Panc1 (cell line): ENCODE data around the gene RETREG1. TPM values are rescaled to one million over a fixed set of nuclear protein-coding genes. Genes with fewer than 3 reads are reported as not detected.

Experiments used
- ATAC-seq: fragments of 200-7000 bp; cut with Tn5 transposase; 2 replicates; pipeline ENCODE4 v1.9.1; 2020; ENCODE audit warnings: mild to moderate bottlenecking, moderate library complexity
- BruUV-seq: library from RNA; stranded (reverse); fragments of 400-500 nt; replicated peaks from 2 replicates; lab custom pipeline; 2021; lab: Mats Ljungman, UMichigan
- CTCF ChIA-PET: fragments of 300-600 bp; sonication (Branson Sonifier 250); formaldehyde crosslinking; loops from one replicate; lab custom pipeline; 2022; ENCODE audit warnings: antibody characterized with exemption; lab: Charles Lee
- POLR2A ChIA-PET: fragments of 300-600 bp; sonication (Branson Sonifier 250); formaldehyde crosslinking; loops from one replicate; lab custom pipeline; 2022; ENCODE audit warnings: antibody characterized with exemption; lab: Charles Lee
- DNase-seq: peaks from one replicate; pipeline ENCODE4 v3.0.0-alpha.2; 2010; ENCODE audit warnings: low read depth, low spot score
- H3K27ac ChIP-seq: 2 replicates; pipeline ENCODE4 v1.5.1; 2011; ENCODE audit warnings: mild to moderate bottlenecking, low read length, inconsistent platforms
- H3K27me3 ChIP-seq: fragments of 200-500 bp; sonication (Bioruptor generic); 2 replicates; pipeline ENCODE4 v1.6.0; 2014; ENCODE audit warnings: low read length, inconsistent platforms; ENCODE audit not compliant: control insufficient read depth, insufficient read depth
- H3K36me3 ChIP-seq: fragments of 200-500 bp; sonication (Bioruptor generic); 2 replicates; pipeline ENCODE4 v1.5.1; 2014; ENCODE audit warnings: inconsistent platforms, mild to moderate bottlenecking, low read length, moderate library complexity; ENCODE audit not compliant: control insufficient read depth, insufficient read depth
- H3K4me1 ChIP-seq: 2 replicates; pipeline ENCODE4 v1.5.1; 2011; ENCODE audit warnings: inconsistent platforms, mild to moderate bottlenecking, low read length, moderate library complexity; ENCODE audit not compliant: control insufficient read depth, insufficient read depth
- H3K4me3 ChIP-seq, 2 experiments: 2 replicates each; pipeline ENCODE4 v1.5.1; 2011 to 2012; ENCODE audit warnings: low read depth in 2 of 2, low read length in 2 of 2, mild to moderate bottlenecking in 2 of 2, inconsistent platforms in 1 of 2, moderate library complexity in 1 of 2
- H3K9me3 ChIP-seq: fragments of 200-500 bp; sonication (Bioruptor generic); 2 replicates; pipeline ENCODE4 v1.5.1; 2014; ENCODE audit warnings: low read depth, mild to moderate bottlenecking, inconsistent platforms, low read length, moderate library complexity; ENCODE audit not compliant: control insufficient read depth, insufficient read depth
- POLR2AphosphoS5 ChIP-seq: IDR thresholded peaks from 2 replicates; pipeline ENCODE4 v1.6.1; 2012; ENCODE audit warnings: mild to moderate bottlenecking, low read depth, low read length, moderate library complexity
- SIN3A ChIP-seq: IDR thresholded peaks from 2 replicates; pipeline ENCODE4 v1.6.1; 2012; ENCODE audit warnings: low read depth, mild to moderate bottlenecking, low read length, moderate library complexity, borderline replicate concordance; ENCODE audit not compliant: insufficient read depth
- TCF7L2 ChIP-seq: IDR thresholded peaks from 2 replicates; pipeline ENCODE4 v1.6.1; 2011; ENCODE audit warnings: mild to moderate bottlenecking, low read depth, low read length, inconsistent platforms
- in situ Hi-C: cut with HindIII; loops from 2 replicates; pipeline ENCODE4 v1.10.0; 2016; ENCODE audit warnings: low sequenced_read_pairs, low pct_unique_long_range_greater_than_20kb
- intact Hi-C: fragments of 100-400 bp; cut with micrococcal nuclease; formaldehyde crosslinking; loops from one replicate; pipeline ENCODE4 v1.10.0; 2022; ENCODE audit not compliant: unreplicated experiment
- total RNA-seq: library from RNA; stranded (reverse); gene quantifications from one replicate; pipeline ENCODE4 v1.2.1, GENCODE V29; 2021; ENCODE audit not compliant: unreplicated experiment
- TF ChIP-seq, protein P1 (sequence below), 2 experiments: IDR thresholded peaks; 2 replicates each; pipeline ENCODE4 v1.6.1; 2011 to 2012; ENCODE audit warnings: low read depth in 2 of 2, control low read depth in 1 of 2, low read length in 1 of 2, mild to moderate bottlenecking in 1 of 2, moderate library complexity in 1 of 2; ENCODE audit not compliant: insufficient read depth in 1 of 2
- TF ChIP-seq, protein P2 (sequence below): fragments of 450-650 bp; IDR thresholded peaks from 2 replicates; pipeline ENCODE4 v1.5.1; 2017; ENCODE audit warnings: mild to moderate bottlenecking

RETREG1 gene
- total RNA-seq, 1 experiment from 2014 or later: 0.74 TPM

DNA sequence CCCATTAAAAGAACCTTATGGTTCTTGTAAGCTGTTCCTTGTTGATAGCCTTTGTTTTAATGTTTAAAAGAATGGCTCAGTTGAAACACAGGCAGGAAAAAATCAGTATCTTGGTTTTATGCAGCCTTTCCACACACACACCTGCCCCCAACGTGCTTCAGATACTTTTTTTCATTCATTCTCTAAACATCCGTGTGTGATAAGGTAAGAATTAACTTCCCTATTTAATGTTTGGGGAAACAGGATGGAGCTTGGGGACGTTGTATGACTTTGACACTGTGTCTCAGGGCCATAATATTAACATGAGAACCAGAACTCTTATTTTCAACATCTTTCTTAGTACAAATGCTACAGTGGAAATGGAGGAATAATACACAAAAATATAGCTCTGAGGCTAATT, 145.4 kb downstream of the RETREG1 start:
- POLR2A ChIA-PET: no interaction called here
- TF ChIP-seq, protein P1, sequence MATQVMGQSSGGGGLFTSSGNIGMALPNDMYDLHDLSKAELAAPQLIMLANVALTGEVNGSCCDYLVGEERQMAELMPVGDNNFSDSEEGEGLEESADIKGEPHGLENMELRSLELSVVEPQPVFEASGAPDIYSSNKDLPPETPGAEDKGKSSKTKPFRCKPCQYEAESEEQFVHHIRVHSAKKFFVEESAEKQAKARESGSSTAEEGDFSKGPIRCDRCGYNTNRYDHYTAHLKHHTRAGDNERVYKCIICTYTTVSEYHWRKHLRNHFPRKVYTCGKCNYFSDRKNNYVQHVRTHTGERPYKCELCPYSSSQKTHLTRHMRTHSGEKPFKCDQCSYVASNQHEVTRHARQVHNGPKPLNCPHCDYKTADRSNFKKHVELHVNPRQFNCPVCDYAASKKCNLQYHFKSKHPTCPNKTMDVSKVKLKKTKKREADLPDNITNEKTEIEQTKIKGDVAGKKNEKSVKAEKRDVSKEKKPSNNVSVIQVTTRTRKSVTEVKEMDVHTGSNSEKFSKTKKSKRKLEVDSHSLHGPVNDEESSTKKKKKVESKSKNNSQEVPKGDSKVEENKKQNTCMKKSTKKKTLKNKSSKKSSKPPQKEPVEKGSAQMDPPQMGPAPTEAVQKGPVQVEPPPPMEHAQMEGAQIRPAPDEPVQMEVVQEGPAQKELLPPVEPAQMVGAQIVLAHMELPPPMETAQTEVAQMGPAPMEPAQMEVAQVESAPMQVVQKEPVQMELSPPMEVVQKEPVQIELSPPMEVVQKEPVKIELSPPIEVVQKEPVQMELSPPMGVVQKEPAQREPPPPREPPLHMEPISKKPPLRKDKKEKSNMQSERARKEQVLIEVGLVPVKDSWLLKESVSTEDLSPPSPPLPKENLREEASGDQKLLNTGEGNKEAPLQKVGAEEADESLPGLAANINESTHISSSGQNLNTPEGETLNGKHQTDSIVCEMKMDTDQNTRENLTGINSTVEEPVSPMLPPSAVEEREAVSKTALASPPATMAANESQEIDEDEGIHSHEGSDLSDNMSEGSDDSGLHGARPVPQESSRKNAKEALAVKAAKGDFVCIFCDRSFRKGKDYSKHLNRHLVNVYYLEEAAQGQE (IDR thresholded peaks at IDR 0.05; ENCODE audit: insufficient read depth in 1 of 2, low read depth in 2 of 2, low read length in 1 of 2): no peak
- TF ChIP-seq POLR2AphosphoS5: no peak
- no peak for TF ChIP-seq SIN3A
- no peak for TF ChIP-seq TCF7L2
- TF ChIP-seq, protein P2, sequence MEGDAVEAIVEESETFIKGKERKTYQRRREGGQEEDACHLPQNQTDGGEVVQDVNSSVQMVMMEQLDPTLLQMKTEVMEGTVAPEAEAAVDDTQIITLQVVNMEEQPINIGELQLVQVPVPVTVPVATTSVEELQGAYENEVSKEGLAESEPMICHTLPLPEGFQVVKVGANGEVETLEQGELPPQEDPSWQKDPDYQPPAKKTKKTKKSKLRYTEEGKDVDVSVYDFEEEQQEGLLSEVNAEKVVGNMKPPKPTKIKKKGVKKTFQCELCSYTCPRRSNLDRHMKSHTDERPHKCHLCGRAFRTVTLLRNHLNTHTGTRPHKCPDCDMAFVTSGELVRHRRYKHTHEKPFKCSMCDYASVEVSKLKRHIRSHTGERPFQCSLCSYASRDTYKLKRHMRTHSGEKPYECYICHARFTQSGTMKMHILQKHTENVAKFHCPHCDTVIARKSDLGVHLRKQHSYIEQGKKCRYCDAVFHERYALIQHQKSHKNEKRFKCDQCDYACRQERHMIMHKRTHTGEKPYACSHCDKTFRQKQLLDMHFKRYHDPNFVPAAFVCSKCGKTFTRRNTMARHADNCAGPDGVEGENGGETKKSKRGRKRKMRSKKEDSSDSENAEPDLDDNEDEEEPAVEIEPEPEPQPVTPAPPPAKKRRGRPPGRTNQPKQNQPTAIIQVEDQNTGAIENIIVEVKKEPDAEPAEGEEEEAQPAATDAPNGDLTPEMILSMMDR: no peak
- intact Hi-C loops (no loop called here), in situ Hi-C loops (no loop called here)
- no peak for ATAC-seq
- no peaks in the 10 kb centered on the region for H3K36me3 ChIP-seq
- CTCF ChIA-PET: interaction anchor here (0.6 kb wide), 1 partner anchor 43 kb away, joined by 3 read pairs; no protein-coding TSS in a partner anchor
- peaks cover 9% of the 10 kb centered on the region for H3K4me1 ChIP-seq
- DNase-seq: no peak
- no peak overlapping the region for H3K27ac ChIP-seq
- H3K4me3 ChIP-seq: no peak overlapping the region
- H3K27me3 ChIP-seq: no peaks in the 10 kb centered on the region
- no peaks in the 10 kb centered on the region for H3K9me3 ChIP-seq
- no TSS peak for BruUV-seq

DNA sequence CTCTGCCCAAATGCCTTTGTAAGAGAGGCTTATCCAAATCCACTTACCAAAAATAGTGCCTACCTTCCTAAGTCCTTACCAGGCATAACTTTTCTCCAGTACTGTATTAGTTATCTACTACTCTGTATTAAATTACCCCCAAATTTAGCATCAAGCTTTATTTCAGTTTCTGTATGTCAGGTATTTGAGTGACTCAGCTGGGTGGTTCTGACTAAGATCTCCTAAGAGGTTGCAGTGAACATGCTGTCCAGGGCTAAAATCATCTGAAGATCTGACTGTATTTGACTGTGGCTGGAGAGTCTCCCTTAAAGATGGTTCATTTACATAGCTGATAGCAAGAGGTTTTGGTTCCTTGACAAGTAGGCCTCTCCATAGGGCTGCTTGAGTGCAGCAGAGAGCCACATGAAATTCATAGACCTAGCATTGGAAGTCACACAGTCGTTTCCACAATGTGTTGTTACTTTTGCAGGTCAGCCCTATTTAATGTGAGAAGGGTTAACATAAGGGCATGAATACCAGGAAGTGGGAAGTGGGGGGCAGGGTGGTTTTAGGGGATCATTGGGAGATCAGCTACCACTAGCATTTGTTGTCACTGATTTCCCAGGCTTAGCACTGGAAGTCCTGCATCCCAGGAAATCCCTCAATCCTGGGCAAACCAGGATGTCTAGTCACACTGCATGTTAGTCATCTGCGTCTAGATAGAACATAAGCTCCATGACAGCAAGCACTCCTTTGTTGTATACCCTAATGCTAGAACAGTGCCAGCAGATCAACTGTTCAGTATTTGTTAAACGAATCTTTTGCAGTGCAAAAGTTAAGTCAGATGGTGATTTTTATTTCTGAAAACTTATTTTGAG, 149.2 kb downstream of the RETREG1 start:
- ATAC-seq (no peak), DNase-seq (peak; percentile 66)
- Histone ChIP-seq H3K27me3 (no peaks in the 10 kb centered on the region), H3K36me3 (peaks cover 10% of the 10 kb centered on the region; the same call in 1 of the 2 replicates), H3K9me3 (no peaks in the 10 kb centered on the region), H3K4me3 (peak overlapping the region; percentile 94 to 96; a peak in 2 of 4 replicates), H3K27ac (no peak overlapping the region; the same call in 1 of the 2 replicates), H3K4me1 (peaks cover 20% of the 10 kb centered on the region)
- no TSS peak for BruUV-seq
- POLR2A ChIA-PET: interaction anchor here (0.5 kb wide), 2 partner anchors 43 to 596 kb away, joined by 7 to 11 read pairs; no protein-coding TSS in a partner anchor
- CTCF ChIA-PET: interaction anchor here (0.8 kb wide), 1 partner anchor 214 kb away, joined by 3 read pairs; no protein-coding TSS in a partner anchor
- no peak for TF ChIP-seq POLR2AphosphoS5
- in situ Hi-C loops: no loop called here
- intact Hi-C loops: no loop called here
